H1 (cell line): ENCODE measurements around the gene ASAP2. TPM values are rescaled to one million over a fixed set of nuclear protein-coding genes. Genes with fewer than 3 reads are reported as not detected.

Experiments
- CTCF ChIA-PET: fragments of 300-600 bp; sonication (Branson Sonifier 250); formaldehyde crosslinking; loops from one replicate; lab custom pipeline; 2021; ENCODE audit not compliant: partially characterized antibody; lab: Charles Lee
- POLR2A ChIA-PET: fragments of 300-600 bp; sonication (Branson Sonifier 250); formaldehyde crosslinking; loops from one replicate; lab custom pipeline; 2021; ENCODE audit warnings: inconsistent platforms; ENCODE audit not compliant: partially characterized antibody; lab: Charles Lee
- DNase-seq, 2 experiments: peaks; one replicate each; pipeline versions ENCODE4 v3.0.0 to v3.0.0-alpha.2; 2010 to 2022; ENCODE audit warnings: low spot score in 2 of 2, low read depth in 1 of 2, mixed read lengths in 1 of 2
- FAIRE-seq: peaks from 2 replicates; lab custom pipeline; 2011; peaks lifted over from hg19 to GRCh38; lab: Jason Lieb, UNC
- H2AFZ ChIP-seq: 2 replicates; pipeline ENCODE4 v1.8.1; 2012; ENCODE audit warnings: low read length, inconsistent platforms
- H2AK5ac ChIP-seq: 2 replicates; pipeline ENCODE4 v1.6.1; 2013; ENCODE audit warnings: low read depth, low read length
- H2BK120ac ChIP-seq: replicated peaks from 2 replicates; pipeline ENCODE3; 2013; ENCODE audit warnings: low read depth, low read length, inconsistent platforms
- H2BK12ac ChIP-seq: 2 replicates; pipeline ENCODE4 v1.6.1; 2013; ENCODE audit warnings: low read depth, low read length
- H2BK15ac ChIP-seq: 2 replicates; pipeline ENCODE4 v1.6.1; 2013; ENCODE audit warnings: low read length
- H2BK20ac ChIP-seq: 2 replicates; pipeline ENCODE4 v1.6.1; 2013; ENCODE audit warnings: low read length
- H2BK5ac ChIP-seq: 2 replicates; pipeline ENCODE4 v1.6.1; 2013; ENCODE audit warnings: low read depth, low read length
- H3K14ac ChIP-seq: 2 replicates; pipeline ENCODE4 v1.6.1; 2013; ENCODE audit warnings: inconsistent platforms; ENCODE audit not compliant: insufficient read length
- H3K18ac ChIP-seq: 2 replicates; pipeline ENCODE4 v1.6.1; 2013; ENCODE audit warnings: low read length; ENCODE audit errors: extremely low read depth
- H3K23ac ChIP-seq: 2 replicates; pipeline ENCODE4 v1.6.1; 2013; ENCODE audit warnings: inconsistent platforms; ENCODE audit not compliant: insufficient read length
- H3K23me2 ChIP-seq: 2 replicates; pipeline ENCODE4 v1.6.1; 2013; ENCODE audit warnings: low read depth, low read length
- H3K27ac ChIP-seq: 2 replicates; pipeline ENCODE4 v1.6.1; 2011; ENCODE audit warnings: low read depth, low read length, inconsistent platforms
- H3K27me3 ChIP-seq, 4 experiments: replicated peaks in 1 of 4; 1 replicate in 1 of 4; 2 replicates in 3 of 4; pipeline versions ENCODE4 v1.6.1 to v1.8.1; 2011 to 2013; ENCODE audit warnings: low read length in 3 of 4, mild to moderate bottlenecking in 3 of 4, inconsistent platforms in 2 of 4, mixed read lengths in 2 of 4, moderate library complexity in 1 of 4; ENCODE audit not compliant: control insufficient read depth in 3 of 4, insufficient read depth in 3 of 4; ENCODE audit errors: extremely low read depth in 1 of 4
- H3K36me3 ChIP-seq, 4 experiments: 2 replicates each; pipeline versions ENCODE4 v1.6.1 to v1.8.1; 2011 to 2013; ENCODE audit warnings: mild to moderate bottlenecking in 4 of 4, low read length in 3 of 4, moderate library complexity in 2 of 4, control low read depth in 1 of 4, inconsistent platforms in 1 of 4; ENCODE audit not compliant: insufficient read depth in 4 of 4, control insufficient read depth in 2 of 4
- H3K4ac ChIP-seq: replicated peaks from 2 replicates; pipeline ENCODE3; 2013; ENCODE audit warnings: low read length, low read depth, mixed read lengths, inconsistent platforms; ENCODE audit not compliant: insufficient read length
- H3K4me1 ChIP-seq, 4 experiments: replicated peaks in 1 of 4; 1 replicate in 1 of 4; 2 replicates in 3 of 4; pipeline versions ENCODE4 v1.6.1 to v1.8.1; 2011 to 2013; ENCODE audit warnings: low read length in 3 of 4, inconsistent platforms in 2 of 4, mixed read lengths in 1 of 4; ENCODE audit not compliant: insufficient read depth in 4 of 4, control insufficient read depth in 3 of 4
- H3K4me2 ChIP-seq, 2 experiments: 2 replicates each; pipeline versions ENCODE4 v1.6.1 to v1.8.1; 2011 to 2013; ENCODE audit warnings: low read depth in 2 of 2, low read length in 2 of 2, control low read depth in 1 of 2, inconsistent platforms in 1 of 2, mild to moderate bottlenecking in 1 of 2; ENCODE audit not compliant: insufficient read depth in 1 of 2
- H3K4me3 ChIP-seq, 4 experiments: fragments of 200-600, 300-600 bp in 1 of 4; sonication (generic), shearing (Covaris generic), sonication (Bioruptor Twin) in 1 of 4; 2 replicates each; pipeline versions ENCODE4 v1.5.1 to v1.8.1; 2011 to 2016; ENCODE audit warnings: low read length in 4 of 4, low read depth in 3 of 4, control low read depth in 2 of 4, inconsistent platforms in 2 of 4, mild to moderate bottlenecking in 2 of 4, mixed read lengths in 1 of 4, moderate library complexity in 1 of 4; ENCODE audit not compliant: insufficient read depth in 2 of 4; ENCODE audit errors: extremely low read depth in 1 of 4
- H3K56ac ChIP-seq: replicated peaks from 2 replicates; pipeline ENCODE3; 2013; ENCODE audit warnings: low read depth, mild to moderate bottlenecking, mixed read lengths, low read length, inconsistent platforms; ENCODE audit not compliant: insufficient read length
- H3K79me1 ChIP-seq: 2 replicates; pipeline ENCODE4 v1.6.1; 2013; ENCODE audit warnings: low read depth, low read length, control low read depth
- H3K79me2 ChIP-seq, 2 experiments: 2 replicates each; pipeline versions ENCODE4 v1.6.1 to v1.8.1; 2012 to 2013; ENCODE audit warnings: low read length in 2 of 2, mild to moderate bottlenecking in 2 of 2, inconsistent platforms in 1 of 2; ENCODE audit not compliant: insufficient read depth in 2 of 2, control insufficient read depth in 1 of 2
- H3K9ac ChIP-seq, 4 experiments: replicated peaks in 1 of 4; 1 replicate in 1 of 4; 2 replicates in 3 of 4; pipeline versions ENCODE4 v1.6.1 to v1.8.1; 2011 to 2013; ENCODE audit warnings: low read depth in 3 of 4, low read length in 3 of 4, control low read depth in 2 of 4, mild to moderate bottlenecking in 2 of 4, moderate library complexity in 2 of 4, inconsistent platforms in 1 of 4; ENCODE audit errors: extremely low read depth in 1 of 4
- H3K9me3 ChIP-seq, 2 experiments: 2 replicates each; pipeline versions ENCODE4 v1.6.1 to v1.8.1; 2012 to 2013; ENCODE audit warnings: mild to moderate bottlenecking in 2 of 2, moderate library complexity in 2 of 2, control low read depth in 1 of 2, inconsistent platforms in 1 of 2, low read depth in 1 of 2, low read length in 1 of 2, mixed read lengths in 1 of 2; ENCODE audit not compliant: insufficient read depth in 2 of 2
- H4K20me1 ChIP-seq, 2 experiments: replicated peaks in 1 of 2; 2 replicates each; pipeline versions ENCODE3 to v1.8.1; 2011 to 2013; ENCODE audit warnings: inconsistent platforms in 2 of 2, low read length in 2 of 2, mild to moderate bottlenecking in 1 of 2; ENCODE audit not compliant: insufficient read depth in 2 of 2, control insufficient read depth in 1 of 2
- H4K5ac ChIP-seq: 2 replicates; pipeline ENCODE4 v1.6.1; 2013; ENCODE audit warnings: low read length, low read depth, mixed read lengths, inconsistent platforms; ENCODE audit not compliant: insufficient read length
- H4K8ac ChIP-seq: 2 replicates; pipeline ENCODE4 v1.8.0; 2013; ENCODE audit warnings: mild to moderate bottlenecking, moderate library complexity, low read length, inconsistent platforms; ENCODE audit not compliant: insufficient read depth; ENCODE audit errors: extremely low read depth
- H4K91ac ChIP-seq: replicated peaks from 2 replicates; pipeline ENCODE3; 2013; ENCODE audit warnings: low read length, mixed read lengths, inconsistent platforms; ENCODE audit not compliant: insufficient read length
- ASH2L ChIP-seq: fragments of 200-600, 300-600 bp; sonication (generic); IDR thresholded peaks from one replicate; pipeline ENCODE4 v1.7.1; 2017; ENCODE audit warnings: low read length
- ATF2 ChIP-seq: IDR thresholded peaks from 2 replicates; pipeline ENCODE4 v1.6.1; 2012; ENCODE audit warnings: low read length, inconsistent platforms
- HDAC2 ChIP-seq, 2 experiments: fragments of 300-600 bp in 1 of 2; sonication (generic) in 1 of 2; IDR thresholded peaks; 2 replicates each; pipeline ENCODE4 v1.6.1; 2011 to 2012; ENCODE audit warnings: low read depth in 2 of 2, low read length in 2 of 2, mild to moderate bottlenecking in 2 of 2, moderate library complexity in 2 of 2, borderline replicate concordance in 1 of 2, inconsistent platforms in 1 of 2
- KDM5A ChIP-seq: fragments of 200-600 bp; IDR thresholded peaks from 2 replicates; pipeline ENCODE4 v1.7.1; 2012; ENCODE audit warnings: mild to moderate bottlenecking, low read length, inconsistent platforms, mixed read lengths
- NRF1 ChIP-seq: IDR thresholded peaks from 2 replicates; pipeline ENCODE4 v1.6.1; 2011; ENCODE audit warnings: mild to moderate bottlenecking, low read depth, low read length, improper control_type of control experiment
- POLR2A ChIP-seq, 2 experiments: IDR thresholded peaks; 1 replicate in 1 of 2; 2 replicates in 1 of 2; pipeline ENCODE4 v1.6.1; 2011; ENCODE audit warnings: low read depth in 2 of 2, low read length in 2 of 2, mild to moderate bottlenecking in 2 of 2; ENCODE audit errors: control extremely low read depth in 1 of 2
- RNF2 ChIP-seq: fragments of 200-900, 300-1000 bp; sonication (generic); IDR thresholded peaks from 2 replicates; pipeline ENCODE4 v1.7.1; 2016; ENCODE audit warnings: borderline replicate concordance, low read depth, mild to moderate bottlenecking, antibody characterized with exemption, low read length; ENCODE audit not compliant: poor library complexity, severe bottlenecking; ENCODE audit errors: missing control alignments
- SIRT6 ChIP-seq: IDR thresholded peaks from one replicate; pipeline ENCODE4 v1.7.1; 2012; ENCODE audit warnings: low read length, inconsistent platforms
- SP1 ChIP-seq: IDR thresholded peaks from 2 replicates; pipeline ENCODE4 v1.6.1; 2011; ENCODE audit warnings: low read depth, low read length
- SRF ChIP-seq: IDR thresholded peaks from 2 replicates; pipeline ENCODE4 v1.6.1; 2011; ENCODE audit warnings: mild to moderate bottlenecking, low read depth, low read length, moderate library complexity
- WGBS, 2 experiments: shearing (Covaris generic) in 1 of 2; methylation state at CpG; one replicate each; pipeline versions ENCODE4 v1.1.6 to v1.1.7; 2013 to 2015; ENCODE audit warnings: low lambda C conversion rate in 2 of 2, mixed read lengths in 2 of 2, inconsistent platforms in 1 of 2, low coverage in 1 of 2, missing lambda C conversion rate in 1 of 2; ENCODE audit not compliant: insufficient replicate concordance in 2 of 2, insufficient coverage in 1 of 2, insufficient read length in 1 of 2; ENCODE audit errors: extremely low coverage in 1 of 2, missing lambda C conversion rate in 1 of 2; 5-methylcytosine and 5-hydroxymethylcytosine counted together
- polyA plus RNA-seq, 7 experiments: library from polyadenylated mRNA; depleted of rRNA in 3 of 7; stranded (reverse) in 5 of 7; unstranded in 2 of 7; fragments of >200 nt in 5 of 7; fragments of 200-250 nt in 2 of 7; gene quantifications; 1 replicate in 5 of 7; 2 replicates in 1 of 7; 4 replicates in 1 of 7; pipeline versions ENCODE4 v1.2.1 to v1.2.3, GENCODE V29; 2011 to 2013; ENCODE audit warnings: missing spikeins in 2 of 7, mixed read lengths in 2 of 7
- total RNA-seq: library from RNA; stranded (reverse); fragmentation: NEBNext Ultra II Directional; extraction: Animal tissue kit (Norgen Biotek cat#: 25700); gene quantifications from 2 replicates; pipeline ENCODE4 v1.2.1, GENCODE V29; 2021

Gene ASAP2
- total and polyA plus RNA-seq, 2 of the 8 experiments (the other 6 are each of a cell fraction or from before 2014, with no cell fraction given), result 10.2 to 18.7 TPM

DNA sequence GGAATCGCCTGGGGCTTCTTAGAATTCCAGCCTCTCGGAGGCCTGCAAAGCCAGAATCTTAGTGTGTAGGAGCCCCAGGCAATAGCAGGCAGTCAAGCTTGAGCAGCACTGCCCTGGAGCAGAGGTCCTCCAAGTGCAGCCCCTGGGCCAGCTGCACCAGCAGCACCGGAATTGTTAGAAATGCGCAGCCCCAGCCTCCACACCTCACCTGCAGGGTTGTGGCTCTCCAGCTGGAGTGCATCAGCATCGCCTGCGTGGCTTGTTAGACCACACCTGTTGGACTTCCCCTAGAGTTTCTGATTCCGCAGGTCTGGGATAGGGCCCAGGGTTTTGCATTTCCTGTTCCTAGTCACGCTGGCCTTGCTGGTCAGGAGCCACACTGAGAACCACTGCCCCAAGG is 100.3 kb downstream of the ASAP2 start:
- Histone ChIP-seq H2BK5ac (no peak overlapping the region), H2AK5ac (no peak overlapping the region), H4K8ac (no peak overlapping the region), H3K4me3 (no peak overlapping the region), H3K4me1 (peaks cover 3 to 7% (median 4%) of the 10 kb centered on the region in 4 experiments; a peak in 5 of 7 replicates), H3K23ac (no peak overlapping the region), H2BK15ac (no peak overlapping the region), H3K79me2 (peaks cover 0 to 2% of the 10 kb centered on the region in 2 experiments; a peak in 1 of 4 replicates), H4K20me1 (peaks cover 0 to 3% of the 10 kb centered on the region in 2 experiments), H3K56ac (no peak overlapping the region), H3K9me3 (no peaks in the 10 kb centered on the region), H2BK20ac (no peak overlapping the region), H3K79me1 (no peaks in the 10 kb centered on the region; the same call in none of the 2 replicates), H4K91ac (no peak overlapping the region), H2BK120ac (no peak overlapping the region), H4K5ac (no peak overlapping the region), H3K23me2 (peaks cover 7% of the 10 kb centered on the region; the same call in 1 of the 2 replicates), H3K36me3 (no peaks in the 10 kb centered on the region), H3K4me2 (no peak overlapping the region), H3K27ac (no peak overlapping the region), H3K9ac (no peak overlapping the region), H3K18ac (no peak overlapping the region; the same call in 1 of the 2 replicates), H2AFZ (no peak overlapping the region), H2BK12ac (no peak overlapping the region), H3K4ac (no peak overlapping the region), H3K14ac (no peak overlapping the region), H3K27me3 (no peaks in the 10 kb centered on the region)
- CTCF ChIA-PET, result interaction anchor here (1.0 to 1.7 kb wide), 5 partner anchors 9 to 164 kb away, joined by 3 read pairs; no protein-coding TSS in a partner anchor
- FAIRE-seq, result no peak
- TF ChIP-seq RNF2 (no peak), ASH2L (no peak), POLR2A (IDR thresholded peaks at IDR 0.05; ENCODE audit: control extremely low read depth in 1 of 2, low read depth in 2 of 2, low read length in 2 of 2) (no peak), SP1 (no peak), SIRT6 (no peak), HDAC2 (IDR thresholded peaks at IDR 0.05; ENCODE audit: borderline replicate concordance in 1 of 2, low read depth in 2 of 2, low read length in 2 of 2) (no peak), SRF (no peak), KDM5A (no peak), ATF2 (no peak), NRF1 (no peak)
- DNase-seq, result no peak
- whole genome bisulfite sequencing, 2 experiments, result 76% methylated on average over 7 of the region's 8 CpGs; no CpG with 5 or more reads in 1 of the 2 experiments
- POLR2A ChIA-PET, result no interaction called here
